Small intestine (tissue), 7 donors: Measurements from ENCODE around the gene LRRC7. TPM values are rescaled to one million over a fixed set of nuclear protein-coding genes. Genes with fewer than 3 reads are reported as not detected.

Source experiments
- DNase-seq, 2 donors: peaks; one replicate each; pipeline versions ENCODE4 v3.0.0 to v3.0.0-alpha.2; 2013
- FAIRE-seq: peaks from 2 replicates; lab custom pipeline; 2012; peaks lifted over from hg19 to GRCh38; lab: Jason Lieb, UNC
- H3K27ac ChIP-seq, 3 donors: one replicate each; pipeline ENCODE4 v1.5.1; 2013; ENCODE audit warnings: low read length in 2 of 3, mild to moderate bottlenecking in 2 of 3, control low read depth in 1 of 3, inconsistent platforms in 1 of 3, low read depth in 1 of 3, moderate library complexity in 1 of 3
- H3K27me3 ChIP-seq, 3 donors: one replicate each; pipeline ENCODE4 v1.6.1; 2013; ENCODE audit warnings: low read length in 3 of 3, inconsistent platforms in 1 of 3; ENCODE audit not compliant: control insufficient read depth in 3 of 3, insufficient read depth in 3 of 3
- H3K36me3 ChIP-seq, 3 donors: one replicate each; pipeline ENCODE4 v1.6.1; 2013; ENCODE audit warnings: low read length in 3 of 3, inconsistent platforms in 1 of 3, low read depth in 1 of 3, mild to moderate bottlenecking in 1 of 3, moderate library complexity in 1 of 3; ENCODE audit not compliant: control insufficient read depth in 3 of 3, insufficient read depth in 2 of 3
- H3K4me1 ChIP-seq, 3 donors: one replicate each; pipeline ENCODE4 v1.6.1; 2013; ENCODE audit warnings: low read length in 2 of 3, inconsistent platforms in 1 of 3, low read depth in 1 of 3, mild to moderate bottlenecking in 1 of 3, moderate library complexity in 1 of 3; ENCODE audit not compliant: control insufficient read depth in 3 of 3, insufficient read depth in 2 of 3
- H3K4me3 ChIP-seq, 3 donors: one replicate each; pipeline ENCODE4 v1.5.1; 2013; ENCODE audit warnings: low read length in 3 of 3, control low read depth in 1 of 3, inconsistent platforms in 1 of 3, low read depth in 1 of 3, mild to moderate bottlenecking in 1 of 3, moderate library complexity in 1 of 3
- H3K9me3 ChIP-seq, 2 donors: one replicate each; pipeline ENCODE4 v1.6.1; 2013; ENCODE audit warnings: low read depth in 1 of 2, low read length in 1 of 2; ENCODE audit not compliant: control insufficient read depth in 2 of 2, insufficient read depth in 1 of 2
- WGBS, 3 donors: extraction: QIAGEN DNeasy Blood & Tissue Kit; methylation state at CpG; one replicate each; pipeline ENCODE4 v1.1.7; 2013; 5-methylcytosine and 5-hydroxymethylcytosine counted together
- polyA plus RNA-seq, 4 donors: library from polyadenylated mRNA; stranded (reverse) in 3 of 4; unstranded in 1 of 4; fragments of 200-250 nt in 3 of 4; fragments of 120-200 nt in 1 of 4; gene quantifications; one replicate each; pipeline versions ENCODE4 v1.2.1 to v1.2.3, GENCODE V29; 2013
- donor health status: healthy with polysubstance abuse.
- donor health status: control.
- donor health status: control.
- donor health status: Bipolar disorder and iron deficiency.
- donor health status: healthy.

LRRC7 gene
- polyA plus RNA-seq, 4 donors = 0.33 to 2.2 TPM; not detected in 2

DNA sequence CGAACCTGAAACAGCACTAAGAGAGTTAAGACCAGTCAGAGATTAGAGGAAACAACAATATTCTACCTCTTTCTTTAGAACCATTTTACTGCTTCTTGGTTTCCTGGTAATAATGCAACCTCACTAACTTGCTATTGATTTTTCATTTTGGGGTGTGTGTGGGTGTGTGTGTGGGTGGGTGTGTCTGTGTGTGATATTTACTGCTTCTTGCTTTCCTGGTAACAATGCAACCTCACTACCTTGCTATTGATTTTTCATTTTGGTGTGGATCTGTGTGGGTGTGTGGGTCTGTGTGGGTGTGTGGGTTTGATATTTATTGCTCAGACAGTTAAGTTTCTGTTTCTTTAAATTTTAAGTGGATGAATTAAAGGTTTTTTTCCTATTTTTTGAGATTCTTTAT, 208.8 kb downstream of the LRRC7 start:
- H3K27me3 ChIP-seq = no peaks in the 10 kb centered on the region
- no peaks in the 10 kb centered on the region for H3K4me1 ChIP-seq
- 13 to 52% (median 32%) methylated on average over 1 of the region's 1 CpG for WGBS, 3 donors
- no peak overlapping the region for H3K4me3 ChIP-seq
- DNase-seq = peak in 1 of 2 donors; percentile 73
- H3K9me3 ChIP-seq = no peaks in the 10 kb centered on the region
- no peak for FAIRE-seq
- no peaks in the 10 kb centered on the region for H3K36me3 ChIP-seq
- no peak overlapping the region for H3K27ac ChIP-seq

GRCh38 chr1:69777423-69777822, 209.7 kb downstream of the LRRC7 start:
- Histone ChIP-seq H3K36me3 (no peaks in the 10 kb centered on the region), H3K27me3 (no peaks in the 10 kb centered on the region), H3K9me3 (no peaks in the 10 kb centered on the region), H3K4me3 (no peak overlapping the region), H3K27ac (no peak overlapping the region), H3K4me1 (no peaks in the 10 kb centered on the region)
- WGBS, 3 donors = 71 to 79% (median 78%) methylated on average over 1 of the region's 1 CpG
- DNase-seq (no peak), FAIRE-seq (no peak)

DNA sequence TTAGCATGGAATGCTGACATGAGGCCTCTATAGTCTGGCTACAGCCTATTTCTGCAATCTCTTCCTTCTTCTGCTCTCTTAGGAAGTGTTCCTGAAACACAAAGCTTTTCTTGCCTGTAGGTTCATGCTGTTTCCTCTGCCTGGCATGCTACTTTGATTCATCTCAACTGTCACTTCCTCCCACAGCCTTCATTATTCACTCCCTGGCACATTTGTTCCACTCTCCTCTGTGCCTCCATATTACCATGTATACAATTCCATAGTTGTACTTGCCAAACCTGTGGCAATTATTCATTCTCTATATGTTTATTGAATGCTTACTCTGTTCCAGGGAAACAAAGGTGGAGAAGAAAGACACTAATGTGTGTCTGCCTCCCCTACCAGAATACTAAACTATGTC, 210.2 kb downstream of the LRRC7 start:
- Histone ChIP-seq H3K4me3 (no peak overlapping the region), H3K36me3 (no peaks in the 10 kb centered on the region)
- no peak for FAIRE-seq

DNA sequence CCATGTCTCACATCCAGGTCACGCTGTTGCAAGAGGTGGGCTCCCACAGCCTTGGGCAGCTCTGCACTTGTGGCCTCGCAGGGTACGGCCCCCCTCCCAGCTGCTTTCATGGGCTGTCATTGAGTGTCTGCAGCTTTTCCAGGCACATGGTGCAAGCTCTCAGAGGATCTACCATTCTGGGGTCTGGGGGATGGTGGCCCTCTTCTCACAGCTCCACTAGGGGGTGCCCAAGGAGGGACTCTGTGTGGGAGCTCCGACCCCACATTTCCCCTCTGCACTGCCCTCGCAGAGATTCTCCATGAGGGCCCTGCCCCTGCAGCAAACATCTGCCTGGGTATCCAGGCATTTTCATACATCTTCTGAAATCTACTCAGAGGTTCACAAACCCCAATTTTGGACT, 219.4 kb downstream of the LRRC7 start:
- no peak for DNase-seq
- WGBS, 3 donors = 67 to 84% (median 79%) methylated on average over 5 of the region's 5 CpGs
- H3K27ac ChIP-seq = no peak overlapping the region
- no peak for FAIRE-seq
- no peaks in the 10 kb centered on the region for H3K36me3 ChIP-seq
- H3K4me1 ChIP-seq = no peaks in the 10 kb centered on the region
- no peaks in the 10 kb centered on the region for H3K9me3 ChIP-seq
- H3K4me3 ChIP-seq = no peak overlapping the region
- no peaks in the 10 kb centered on the region for H3K27me3 ChIP-seq

More for the DNA sequence above, 210.2 kb downstream of the LRRC7 start:
- DNase-seq = no peak
- Histone ChIP-seq H3K9me3 (no peaks in the 10 kb centered on the region), H3K27ac (no peak overlapping the region), H3K4me1 (no peaks in the 10 kb centered on the region), H3K27me3 (no peaks in the 10 kb centered on the region)

DNA sequence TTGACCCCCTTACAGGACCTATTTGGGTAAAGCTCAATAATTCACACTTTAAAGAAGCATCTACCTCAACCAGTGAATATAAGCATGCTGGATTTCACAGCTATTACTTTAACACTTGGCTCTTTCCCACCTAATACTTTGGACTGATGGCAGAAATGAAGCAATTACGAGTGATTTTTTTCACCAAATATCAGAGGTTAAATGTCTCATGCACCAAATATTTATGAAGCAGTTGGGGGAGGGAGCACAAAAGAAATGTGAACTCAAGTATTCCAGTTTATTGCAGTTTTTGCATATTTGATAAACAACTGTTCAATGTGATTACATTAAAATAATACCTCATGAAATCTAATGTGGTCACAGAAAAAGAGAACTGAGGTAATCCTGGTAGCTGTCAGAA, 223.6 kb downstream of the LRRC7 start:
- 18 to 51% (median 27%) methylated on average over 1 of the region's 1 CpG for WGBS, 3 donors
- no peaks in the 10 kb centered on the region for H3K27me3 ChIP-seq
- DNase-seq (no peak), FAIRE-seq (no peak)
- H3K27ac ChIP-seq = no peak overlapping the region
- no peaks in the 10 kb centered on the region for H3K4me1 ChIP-seq
- no peak overlapping the region for H3K4me3 ChIP-seq
- H3K9me3 ChIP-seq = no peaks in the 10 kb centered on the region
- H3K36me3 ChIP-seq = no peaks in the 10 kb centered on the region

DNA sequence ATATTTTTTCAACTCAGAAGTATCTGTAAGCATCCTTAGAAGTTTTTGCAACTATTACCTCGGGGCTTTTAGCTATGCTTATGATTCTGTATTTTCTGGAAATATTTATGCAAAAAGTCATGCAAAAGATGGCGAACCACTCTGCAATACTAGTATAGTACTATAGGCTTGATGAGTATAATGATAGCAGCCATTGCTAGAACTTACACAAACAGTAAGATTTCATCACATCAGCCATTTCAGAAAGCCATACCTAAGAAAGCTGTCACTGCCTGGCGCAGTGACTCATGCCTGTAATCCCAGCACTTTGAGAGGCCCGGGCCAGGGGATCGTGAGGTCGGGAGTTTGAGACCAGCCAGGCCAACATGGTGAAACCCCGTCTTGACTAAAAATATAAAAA, 227.1 kb downstream of the LRRC7 start:
- no peak for DNase-seq
- WGBS, 3 donors = 82 to 88% (median 86%) methylated on average over 7 of the region's 7 CpGs
- no peak for FAIRE-seq
- Histone ChIP-seq H3K9me3 (no peaks in the 10 kb centered on the region), H3K36me3 (no peaks in the 10 kb centered on the region), H3K4me1 (no peaks in the 10 kb centered on the region), H3K4me3 (no peak overlapping the region), H3K27ac (no peak overlapping the region), H3K27me3 (no peaks in the 10 kb centered on the region)

DNA sequence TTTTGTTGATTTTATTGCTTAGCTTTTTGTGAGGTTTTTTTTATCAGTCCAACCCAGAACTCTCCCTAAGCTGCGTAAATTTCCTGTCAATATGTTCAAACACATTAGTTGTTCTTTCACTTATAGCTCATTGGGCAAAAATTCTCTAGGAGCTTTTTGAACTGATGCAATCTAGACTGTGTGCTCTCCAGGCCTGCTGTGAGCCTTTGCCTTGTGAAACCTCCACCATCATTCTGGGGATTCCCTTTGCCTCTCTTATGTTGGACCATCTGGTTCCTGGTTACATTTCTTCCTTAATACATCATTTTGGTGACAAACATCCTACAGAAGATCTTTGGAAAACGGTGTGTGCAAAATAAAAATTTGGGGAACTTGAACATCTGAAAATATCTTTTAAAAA, 247.2 kb downstream of the LRRC7 start:
- Histone ChIP-seq H3K4me1 (no peaks in the 10 kb centered on the region), H3K27ac (no peak overlapping the region), H3K36me3 (no peaks in the 10 kb centered on the region), H3K9me3 (no peaks in the 10 kb centered on the region), H3K27me3 (no peaks in the 10 kb centered on the region), H3K4me3 (no peak overlapping the region)
- FAIRE-seq (no peak), DNase-seq (no peak)
- 43 to 56% (median 50%) methylated on average over 2 of the region's 2 CpGs for WGBS, 3 donors

- Histone ChIP-seq H3K27me3 (no peaks in the 10 kb centered on the region), H3K4me1 (no peaks in the 10 kb centered on the region), H3K4me3 (no peak overlapping the region), H3K9me3 (no peaks in the 10 kb centered on the region), H3K36me3 (no peaks in the 10 kb centered on the region), H3K27ac (no peak overlapping the region)
- DNase-seq (no peak), FAIRE-seq (no peak)
Measured at GRCh38 chr1:69824932-69825331, 257.2 kb downstream of the LRRC7 start.

DNA sequence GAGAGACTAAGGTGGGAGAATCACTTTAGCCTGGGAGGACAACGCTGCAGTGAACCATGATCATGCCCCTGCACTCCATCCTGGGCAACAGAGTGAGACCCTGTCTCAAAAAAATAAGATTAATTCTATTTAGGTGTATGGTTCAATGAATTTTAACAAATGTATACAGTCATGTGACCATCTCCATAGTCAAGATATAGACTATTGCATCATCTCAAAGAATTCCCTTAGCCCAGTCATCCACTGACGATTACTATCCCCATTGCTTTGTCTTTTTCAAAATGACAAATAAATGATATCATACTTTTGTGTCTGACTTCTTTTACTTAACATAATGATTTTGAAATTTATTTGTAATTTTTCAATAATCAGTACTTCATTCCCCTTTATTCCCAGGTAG, 260.0 kb downstream of the LRRC7 start:
- Histone ChIP-seq H3K27me3 (no peaks in the 10 kb centered on the region), H3K36me3 (no peaks in the 10 kb centered on the region), H3K4me3 (no peak overlapping the region), H3K9me3 (no peaks in the 10 kb centered on the region), H3K4me1 (no peaks in the 10 kb centered on the region), H3K27ac (no peak overlapping the region)
- WGBS, 3 donors = 80 to 91% (median 87%) methylated on average over 2 of the region's 2 CpGs
- no peak for DNase-seq
- FAIRE-seq = no peak
